Naive thymus-derived CD4-positive, alpha-beta T cell (primary cell): Measurements from ENCODE around the gene CALY. TPM values are rescaled to one million over a fixed set of nuclear protein-coding genes. Genes with fewer than 3 reads are reported as not detected.
"Not testable (repeated sequence)": the region's sequence is repeated elsewhere in the genome, so short reads cannot be mapped to it uniquely, and the experiment has no call there.

ENCODE experiments used
- ATAC-seq: fragments of 150-1000 bp; cut with Tn5 transposase; 2 replicates; pipeline ENCODE4 v1.10.0; 2021; ENCODE audit warnings: mild to moderate bottlenecking, moderate library complexity
- CTCF ChIA-PET: fragments of 350-600 bp; sonication (Branson Sonifier 250); formaldehyde crosslinking; loops from one replicate; lab custom pipeline; 2021; ENCODE audit warnings: antibody characterized with exemption; lab: Charles Lee
- POLR2A ChIA-PET: fragments of 350-600 bp; sonication (Branson Sonifier 250); formaldehyde crosslinking; loops from one replicate; lab custom pipeline; 2021; ENCODE audit warnings: antibody characterized with exemption, inconsistent platforms; lab: Charles Lee
- DNase-seq, 9 donors: peaks; one replicate each; pipeline versions ENCODE4 v3.0.0 to v3.0.0-alpha.2; 2020 to 2022; ENCODE audit warnings: mixed read lengths in 1 of 9
- H3K27ac ChIP-seq: one replicate; pipeline ENCODE4 v1.7.0; 2013; ENCODE audit warnings: mild to moderate bottlenecking, low read depth, low read length, moderate library complexity
- H3K27me3 ChIP-seq, 2 donors: one replicate each; pipeline ENCODE4 v1.7.0; 2013; ENCODE audit warnings: low read length in 2 of 2, mild to moderate bottlenecking in 2 of 2, moderate library complexity in 2 of 2; ENCODE audit not compliant: control insufficient read depth in 2 of 2, insufficient read depth in 2 of 2
- H3K36me3 ChIP-seq, 3 experiments: 1 replicate in 2 of 3; 2 replicates in 1 of 3; pipeline ENCODE4 v1.7.0; 2013; ENCODE audit warnings: low read length in 3 of 3, mild to moderate bottlenecking in 3 of 3, moderate library complexity in 1 of 3; ENCODE audit not compliant: insufficient read depth in 3 of 3, control insufficient read depth in 2 of 3
- H3K4me1 ChIP-seq, 2 donors: one replicate each; pipeline ENCODE4 v1.7.0; 2013; ENCODE audit warnings: low read length in 2 of 2, mild to moderate bottlenecking in 2 of 2, moderate library complexity in 1 of 2; ENCODE audit not compliant: control insufficient read depth in 2 of 2, insufficient read depth in 2 of 2
- H3K4me3 ChIP-seq: 2 replicates; pipeline ENCODE4 v1.7.0; 2013; ENCODE audit warnings: mild to moderate bottlenecking, low read length
- H3K9me3 ChIP-seq, 3 experiments: 1 replicate in 2 of 3; 2 replicates in 1 of 3; pipeline ENCODE4 v1.7.0; 2013; ENCODE audit warnings: low read length in 3 of 3; ENCODE audit not compliant: control insufficient read depth in 2 of 3
- H3K27ac Mint-ChIP-seq, 9 donors: one replicate each; pipeline ENCODE4 v1.8.0; 2020 to 2022; ENCODE audit warnings: mixed read lengths in 9 of 9, mild to moderate bottlenecking in 8 of 9, moderate library complexity in 5 of 9, inconsistent platforms in 2 of 9
- H3K27me3 Mint-ChIP-seq, 5 donors: one replicate each; pipeline ENCODE4 v1.8.0; 2021 to 2022; ENCODE audit warnings: mixed read lengths in 5 of 5, mild to moderate bottlenecking in 1 of 5
- H3K36me3 Mint-ChIP-seq, 5 donors: one replicate each; pipeline ENCODE4 v1.8.0; 2020 to 2022; ENCODE audit warnings: mixed read lengths in 5 of 5, mild to moderate bottlenecking in 3 of 5, inconsistent platforms in 1 of 5
- H3K4me1 Mint-ChIP-seq, 7 donors: one replicate each; pipeline ENCODE4 v1.8.0; 2020 to 2022; ENCODE audit warnings: mixed read lengths in 7 of 7, mild to moderate bottlenecking in 3 of 7, inconsistent platforms in 1 of 7
- H3K4me3 Mint-ChIP-seq, 10 donors: one replicate each; pipeline ENCODE4 v1.8.0; 2020 to 2022; ENCODE audit warnings: mild to moderate bottlenecking in 10 of 10, mixed read lengths in 10 of 10, moderate library complexity in 6 of 10, inconsistent platforms in 2 of 10
- H3K9me3 Mint-ChIP-seq, 11 donors: one replicate each; pipeline ENCODE4 v1.8.0; 2020 to 2022; ENCODE audit warnings: mixed read lengths in 11 of 11, mild to moderate bottlenecking in 4 of 11, inconsistent platforms in 1 of 11, moderate library complexity in 1 of 11
- intact Hi-C, 2 donors: fragments of 100-400 bp; cut with micrococcal nuclease; formaldehyde crosslinking; loops; one replicate each; pipeline ENCODE4 v1.15.1; 2023
- polyA plus RNA-seq, 2 donors: library from polyadenylated mRNA; unstranded; fragments of 300-500 nt; fragmentation: Illumina TruSeq; gene quantifications; one replicate each; pipeline ENCODE4 v1.2.3, GENCODE V29; 2021
- total RNA-seq, 6 experiments: library from RNA in 5 of 6; stranded (reverse) in 5 of 6; gene quantifications; 1 replicate in 5 of 6; 2 replicates in 1 of 6; pipeline ENCODE4 v1.2.3 and lab custom pipeline; 2021 to 2026

Gene CALY
- total and polyA plus RNA-seq, 7 experiments from 2014 or later: 0.33 to 5.1 (median 1.9) TPM; not detected in 1

DNA sequence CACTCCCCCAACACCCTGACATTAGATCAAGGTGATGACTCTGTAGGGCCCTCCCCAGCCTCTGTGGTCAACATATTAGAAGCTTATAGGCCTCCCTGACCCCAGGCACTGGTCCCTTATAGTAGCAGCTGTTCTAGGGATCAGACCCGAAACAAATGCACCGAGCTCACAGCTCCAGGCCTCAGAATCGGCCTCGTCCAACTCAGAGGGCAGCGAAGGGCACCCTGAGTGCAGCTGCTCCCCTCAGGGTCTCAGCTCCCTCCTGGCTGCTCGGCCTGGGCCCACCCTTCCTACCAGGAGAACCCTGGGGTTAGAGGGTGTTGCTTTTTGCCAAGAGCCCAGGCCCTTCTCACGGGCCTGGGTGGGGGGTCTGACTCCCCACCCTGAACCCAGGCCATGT lies 31.5 kb upstream of the CALY start:
- Histone ChIP-seq H3K27me3 (no peaks in the 10 kb centered on the region), H3K27ac (no peak overlapping the region), H3K36me3 (peaks cover 0 to 62% (median 0%) of the 10 kb centered on the region in 3 experiments), H3K4me3 (no peak overlapping the region), H3K4me1 (no peaks in the 10 kb centered on the region), H3K9me3 (no peaks in the 10 kb centered on the region)
- ChIA-PET POLR2A (interaction anchor here (0.6 kb wide), 1 partner anchor 34 kb away, joined by 3 read pairs; no protein-coding TSS in a partner anchor), CTCF (no interaction called here)
- H3K36me3 Mint-ChIP-seq: peaks cover 0 to 24% (median 4%) of the 10 kb centered on the region in 5 donors
- H3K4me1 Mint-ChIP-seq: peaks cover 0 to 8% (median 3%) of the 10 kb centered on the region in 7 donors
- no peaks in the 10 kb centered on the region for H3K27me3 Mint-ChIP-seq
- no peak for ATAC-seq
- H3K27ac Mint-ChIP-seq: no peak overlapping the region
- no peak overlapping the region for H3K4me3 Mint-ChIP-seq
- H3K9me3 Mint-ChIP-seq: peaks cover 0 to 1% (median 0%) of the 10 kb centered on the region in 11 donors
- DNase-seq: no peak
- intact Hi-C loops: no loop called here

DNA sequence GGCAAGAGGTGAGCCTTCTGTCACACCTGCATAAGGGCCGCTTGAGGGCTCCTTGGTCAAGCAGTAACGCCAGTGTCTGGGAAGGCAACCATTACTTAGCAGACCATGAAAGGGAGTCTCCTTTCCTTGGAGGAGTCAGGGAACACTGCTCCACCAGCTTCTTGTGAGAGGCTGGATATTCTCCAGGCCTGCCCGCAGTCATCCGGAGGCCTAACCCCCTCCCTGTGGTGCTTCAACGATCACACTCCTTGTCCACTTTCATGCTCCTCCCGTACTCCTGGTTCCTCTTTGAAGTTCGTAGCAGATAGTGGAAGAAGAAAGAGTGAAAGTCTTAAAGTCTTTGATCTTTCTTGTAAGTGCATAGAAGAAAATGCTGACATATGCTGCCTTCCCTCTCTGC lies 30.8 kb upstream of the CALY start:
- H3K9me3 Mint-ChIP-seq, H3K4me1 ChIP-seq, CTCF ChIA-PET, H3K27me3 ChIP-seq, DNase-seq, H3K4me3 ChIP-seq, POLR2A ChIA-PET, H3K27me3 Mint-ChIP-seq, H3K9me3 ChIP-seq, H3K4me1 Mint-ChIP-seq, H3K27ac ChIP-seq, H3K4me3 Mint-ChIP-seq, intact Hi-C loops, ATAC-seq, H3K27ac Mint-ChIP-seq: not testable (repeated sequence)
- H3K36me3 ChIP-seq: peaks cover 0 to 66% (median 0%) of the 10 kb centered on the region in 3 experiments
- peaks cover 0 to 27% (median 4%) of the 10 kb centered on the region in 5 donors for H3K36me3 Mint-ChIP-seq

DNA sequence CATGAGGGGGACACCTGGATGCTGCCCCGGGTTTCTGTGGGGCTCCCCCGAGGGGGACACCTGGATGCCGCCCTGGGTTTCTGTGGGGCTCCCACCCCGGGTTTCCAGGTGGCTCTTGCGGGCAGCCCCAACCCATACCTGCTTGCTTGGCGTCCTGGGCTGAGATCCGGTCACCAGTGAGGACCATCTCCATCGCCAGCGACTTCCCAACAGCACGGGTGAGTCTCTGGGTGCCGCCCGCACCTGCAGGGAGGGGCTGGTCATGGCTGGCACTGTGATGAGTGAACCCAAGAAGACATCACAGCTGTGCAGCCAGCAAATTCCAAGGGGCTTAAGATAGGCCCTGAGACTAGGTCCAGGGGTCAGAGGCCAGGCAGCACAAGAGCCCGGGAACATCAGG lies 30.1 kb upstream of the CALY start:
- DNase-seq (no peak), ATAC-seq (no peak)
- Mint-ChIP-seq H3K27ac (no peak overlapping the region), H3K27me3 (no peaks in the 10 kb centered on the region), H3K36me3 (peaks cover 0 to 33% (median 10%) of the 10 kb centered on the region in 5 donors), H3K4me3 (no peak overlapping the region), H3K9me3 (peaks cover 0 to 1% (median 0%) of the 10 kb centered on the region in 11 donors), H3K4me1 (peaks cover 0 to 4% (median 0%) of the 10 kb centered on the region in 7 donors)
- Histone ChIP-seq H3K4me3 (no peak overlapping the region), H3K4me1 (no peaks in the 10 kb centered on the region), H3K9me3 (no peaks in the 10 kb centered on the region), H3K36me3 (peaks cover 0 to 69% (median 0%) of the 10 kb centered on the region in 3 experiments), H3K27me3 (no peaks in the 10 kb centered on the region), H3K27ac (no peak overlapping the region)
- intact Hi-C loops: no loop called here
- ChIA-PET CTCF (no interaction called here), POLR2A (no interaction called here)

DNA sequence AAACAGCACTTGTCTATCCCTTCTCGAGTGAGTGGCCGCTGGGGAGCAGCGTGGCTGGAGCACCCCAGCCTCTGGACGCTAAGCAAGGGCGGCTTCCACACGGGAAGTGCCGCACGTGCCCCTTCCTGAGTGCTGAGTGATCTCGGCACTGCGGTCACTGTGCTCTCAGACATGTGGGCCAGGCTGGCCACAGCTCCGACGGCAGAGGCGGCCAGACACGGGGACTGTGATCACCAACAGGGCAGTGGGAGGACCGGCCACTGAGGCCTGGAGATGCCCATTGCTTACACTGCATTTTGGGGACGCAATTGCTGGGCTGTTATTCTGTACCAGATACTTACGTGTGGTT lies 29.4 kb upstream of the CALY start:
- intact Hi-C loops: no loop called here
- no peak overlapping the region for H3K27ac ChIP-seq
- Mint-ChIP-seq H3K4me3 (no peak overlapping the region), H3K27ac (no peak overlapping the region), H3K27me3 (no peaks in the 10 kb centered on the region), H3K9me3 (peaks cover 0 to 1% (median 0%) of the 10 kb centered on the region in 11 donors), H3K4me1 (peaks cover 0 to 4% (median 0%) of the 10 kb centered on the region in 7 donors), H3K36me3 (peaks cover 0 to 37% (median 10%) of the 10 kb centered on the region in 5 donors)
- H3K9me3 ChIP-seq: no peaks in the 10 kb centered on the region
- CTCF ChIA-PET: no interaction called here
- no peak for DNase-seq
- no peak overlapping the region for H3K4me3 ChIP-seq
- ATAC-seq: no peak
- H3K36me3 ChIP-seq: peaks cover 0 to 69% (median 0%) of the 10 kb centered on the region in 3 experiments
- no peaks in the 10 kb centered on the region for H3K4me1 ChIP-seq
- POLR2A ChIA-PET: no interaction called here
- H3K27me3 ChIP-seq: no peaks in the 10 kb centered on the region

DNA sequence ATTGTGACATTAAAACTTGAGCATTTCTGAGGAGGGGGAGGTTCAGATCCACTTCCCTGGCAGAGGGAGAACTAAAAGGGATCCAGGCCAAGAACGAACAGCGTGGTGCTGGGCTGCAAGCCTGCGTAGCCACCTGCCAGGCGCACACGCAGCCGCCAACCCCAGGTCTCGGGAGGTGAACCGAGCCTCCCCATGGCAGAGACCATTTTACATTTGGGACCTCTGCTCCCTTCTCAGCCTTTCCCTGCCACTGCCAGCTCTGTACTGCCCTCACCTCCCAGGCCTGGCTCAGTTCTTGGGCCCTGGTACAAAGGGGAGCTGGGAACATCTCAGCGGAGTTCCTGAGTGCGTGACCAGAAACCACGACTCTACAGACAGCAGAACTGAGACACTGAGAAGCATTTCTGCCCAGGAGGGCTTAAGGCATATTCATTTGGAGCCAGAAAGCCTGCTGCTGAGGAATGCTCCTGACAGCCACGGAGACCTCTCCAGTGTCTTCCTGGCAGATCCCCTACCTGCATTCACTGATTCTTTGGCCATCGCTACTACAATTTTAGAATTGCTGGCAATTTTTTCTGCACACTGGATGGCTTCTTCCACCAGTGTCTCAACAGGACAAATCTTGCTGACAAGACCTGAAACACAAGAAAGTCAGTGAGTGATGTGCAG lies 28.9 kb upstream of the CALY start:
- ATAC-seq: no peak
- Mint-ChIP-seq H3K4me1 (peaks cover 0 to 4% (median 0%) of the 10 kb centered on the region in 7 donors), H3K4me3 (no peak overlapping the region), H3K27me3 (no peaks in the 10 kb centered on the region), H3K36me3 (peaks cover 0 to 37% (median 10%) of the 10 kb centered on the region in 5 donors), H3K27ac (no peak overlapping the region), H3K9me3 (peaks cover 0 to 1% (median 0%) of the 10 kb centered on the region in 11 donors)
- DNase-seq: no peak
- Histone ChIP-seq H3K36me3 (peaks cover 0 to 67% (median 0%) of the 10 kb centered on the region in 3 experiments), H3K27me3 (no peaks in the 10 kb centered on the region), H3K4me1 (no peaks in the 10 kb centered on the region), H3K9me3 (no peaks in the 10 kb centered on the region), H3K4me3 (no peak overlapping the region), H3K27ac (no peak overlapping the region)
- intact Hi-C loops: no loop called here
- POLR2A ChIA-PET: no interaction called here
- CTCF ChIA-PET: no interaction called here

DNA sequence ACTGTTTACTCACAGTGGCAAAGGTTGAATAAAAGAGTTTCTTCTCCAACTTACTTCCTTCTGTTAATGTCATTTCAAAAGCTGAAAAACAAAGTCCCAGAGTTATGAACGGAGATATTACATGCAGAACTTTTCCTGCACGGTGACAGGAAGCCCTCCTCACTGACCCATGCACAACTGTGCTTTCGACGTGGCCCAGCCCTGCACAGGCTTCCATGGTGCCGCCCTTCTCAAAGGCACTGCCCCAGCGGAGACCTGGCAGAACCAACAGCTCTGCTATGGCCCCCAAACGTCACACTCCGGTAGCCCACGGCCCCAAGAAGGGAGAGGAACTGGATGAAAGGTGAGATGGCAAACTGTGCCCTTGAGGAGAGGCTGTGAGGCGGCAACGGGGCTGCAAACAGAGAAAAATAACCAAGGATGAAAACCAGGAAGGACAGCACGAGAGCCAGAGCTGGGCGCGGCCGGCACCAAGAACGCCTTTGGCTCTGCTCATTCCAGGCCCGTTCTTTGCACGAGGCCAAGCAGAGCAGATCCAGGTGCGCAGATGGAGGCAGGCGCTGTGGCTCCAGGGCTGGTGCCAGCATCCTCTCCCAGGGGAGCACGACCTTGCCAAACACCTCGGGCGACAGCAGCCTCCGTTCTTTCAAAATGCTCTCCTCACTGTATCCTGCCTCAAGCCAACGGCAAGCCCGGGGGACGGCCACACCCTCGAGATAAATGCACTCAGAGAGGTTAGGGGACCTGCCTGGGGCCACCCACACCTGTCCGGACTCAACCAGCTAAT lies 28.1 kb upstream of the CALY start:
- no peak for ATAC-seq
- Histone ChIP-seq H3K4me3 (no peak overlapping the region), H3K27ac (no peak overlapping the region), H3K27me3 (no peaks in the 10 kb centered on the region), H3K4me1 (no peaks in the 10 kb centered on the region), H3K9me3 (no peaks in the 10 kb centered on the region), H3K36me3 (peaks cover 0 to 59% (median 0%) of the 10 kb centered on the region in 3 experiments)
- peaks cover 0 to 1% (median 0%) of the 10 kb centered on the region in 11 donors for H3K9me3 Mint-ChIP-seq
- H3K27ac Mint-ChIP-seq: peak overlapping the region in 1 of 9 donors; percentile 48
- H3K27me3 Mint-ChIP-seq: no peaks in the 10 kb centered on the region
- no peak overlapping the region for H3K4me3 Mint-ChIP-seq
- ChIA-PET CTCF (no interaction called here), POLR2A (no interaction called here)
- intact Hi-C loops: no loop called here
- H3K4me1 Mint-ChIP-seq: no peaks in the 10 kb centered on the region
- H3K36me3 Mint-ChIP-seq: peaks cover 0 to 34% (median 10%) of the 10 kb centered on the region in 5 donors
- DNase-seq: no peak
